SU-DHL-6 (cell line): ENCODE results near the gene TACR1.
"Not testable (repeated sequence)": the region's sequence is repeated elsewhere in the genome, so short reads cannot be mapped to it uniquely, and the experiment has no call there.

ENCODE experiments used
- H2AFZ ChIP-seq: fragments of 200-600 bp; sonication (generic); 2 replicates; pipeline ENCODE4 v1.6.1; 2014; ENCODE audit warnings: low read depth, mild to moderate bottlenecking, moderate library complexity, mixed read lengths, antibody characterized with exemption, low read length; ENCODE audit not compliant: severe bottlenecking
- H3F3A ChIP-seq: fragments of 200-600 bp; shearing (Covaris generic); 2 replicates; pipeline ENCODE4 v1.6.0; 2016; ENCODE audit warnings: antibody characterized with exemption, mild to moderate bottlenecking; ENCODE audit not compliant: insufficient read depth
- H3K27ac ChIP-seq: fragments of 200-600 bp; sonication (generic); 2 replicates; pipeline ENCODE4 v1.5.1; 2016; ENCODE audit warnings: low read depth, mild to moderate bottlenecking, low read length, moderate library complexity, mixed read lengths
- H3K27me3 ChIP-seq: fragments of 200-600 bp; sonication (generic), shearing (Covaris generic); 2 replicates; pipeline ENCODE4 v1.6.0; 2014; ENCODE audit warnings: mild to moderate bottlenecking, low read length
- H3K36me3 ChIP-seq: fragments of 200-600 bp; sonication (generic); 2 replicates; pipeline ENCODE4 v1.6.1; 2014; ENCODE audit warnings: mild to moderate bottlenecking, low read length, mixed read lengths
- H3K4me2 ChIP-seq: fragments of 300-600, 200-600 bp; shearing (Covaris generic), sonication (generic); 2 replicates; pipeline ENCODE4 v1.6.0; 2014; ENCODE audit warnings: low read length, low read depth, mild to moderate bottlenecking; ENCODE audit not compliant: poor library complexity, severe bottlenecking
- H3K4me3 ChIP-seq: fragments of 200-600 bp; sonication (generic); 2 replicates; pipeline ENCODE4 v1.5.1; 2014; ENCODE audit warnings: antibody characterized with exemption, low read length, mild to moderate bottlenecking, mixed read lengths; ENCODE audit not compliant: insufficient read depth, poor library complexity, severe bottlenecking
- H3K79me2 ChIP-seq: fragments of 200-600 bp; sonication (generic); 2 replicates; pipeline ENCODE4 v1.6.1; 2014; ENCODE audit warnings: mild to moderate bottlenecking, low read length, moderate library complexity; ENCODE audit not compliant: insufficient read depth
- H3K9ac ChIP-seq: fragments of 200-600 bp; sonication (generic); 2 replicates; pipeline ENCODE4 v1.7.0; 2014; ENCODE audit warnings: mild to moderate bottlenecking, low read length
- H3K9me2 ChIP-seq: fragments of 200-600 bp; sonication (generic); replicated peaks from 2 replicates; pipeline ENCODE4 v1.6.1; 2014; ENCODE audit warnings: low read length; ENCODE audit not compliant: insufficient read depth
- H3K9me3 ChIP-seq: fragments of 200-600 bp; sonication (generic); 2 replicates; pipeline ENCODE4 v1.6.1; 2014; ENCODE audit warnings: low read length, mixed read lengths; ENCODE audit not compliant: insufficient read depth
- H4K20me1 ChIP-seq: fragments of 200-600 bp; sonication (generic); 2 replicates; pipeline ENCODE4 v1.6.1; 2014; ENCODE audit warnings: low read depth, mild to moderate bottlenecking, antibody characterized with exemption, low read length, moderate library complexity, mixed read lengths
- EZH2phosphoT487 ChIP-seq: fragments of 200-600 bp; sonication (generic), shearing (Covaris generic); conservative IDR thresholded peaks from 2 replicates; pipeline ENCODE4 v1.6.1; 2018; ENCODE audit warnings: mild to moderate bottlenecking, antibody characterized with exemption, low read length, moderate library complexity, mixed read lengths
- TF ChIP-seq, protein P1 (sequence below): fragments of 200-600 bp; sonication (generic); IDR thresholded peaks from one replicate; pipeline ENCODE4 v1.5.1; 2017; ENCODE audit warnings: antibody characterized with exemption, mild to moderate bottlenecking, low read length, moderate library complexity; ENCODE audit not compliant: insufficient read depth, poor library complexity, severe bottlenecking

TACR1 gene

DNA sequence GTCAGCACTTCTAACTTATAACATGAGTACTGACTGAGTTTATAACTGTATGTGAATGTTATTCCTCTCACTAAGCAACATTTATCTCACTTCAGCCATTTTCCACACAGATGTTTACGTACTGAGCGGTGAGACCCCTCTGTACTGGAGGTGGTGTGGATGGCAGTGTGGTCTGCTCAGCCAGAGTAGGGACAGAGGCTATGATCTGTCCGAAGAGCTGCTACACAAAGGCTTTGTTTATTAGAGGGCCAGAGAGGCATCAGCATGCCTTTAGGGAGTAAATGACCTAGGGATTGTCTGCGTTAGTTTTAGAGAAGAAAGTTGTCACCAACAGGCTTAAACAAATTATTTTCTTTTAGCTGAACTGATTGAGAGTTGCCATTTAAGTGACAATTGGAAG, 23.2 kb upstream of the TACR1 start:
- no peak overlapping the region for H3K9ac ChIP-seq
- no peaks in the 10 kb centered on the region for H3K9me3 ChIP-seq
- H3K9me2 ChIP-seq = no peaks in the 10 kb centered on the region
- H2AFZ ChIP-seq = no peak overlapping the region
- no peak overlapping the region for H3K4me3 ChIP-seq
- H4K20me1 ChIP-seq = no peaks in the 10 kb centered on the region
- TF ChIP-seq, protein P1, sequence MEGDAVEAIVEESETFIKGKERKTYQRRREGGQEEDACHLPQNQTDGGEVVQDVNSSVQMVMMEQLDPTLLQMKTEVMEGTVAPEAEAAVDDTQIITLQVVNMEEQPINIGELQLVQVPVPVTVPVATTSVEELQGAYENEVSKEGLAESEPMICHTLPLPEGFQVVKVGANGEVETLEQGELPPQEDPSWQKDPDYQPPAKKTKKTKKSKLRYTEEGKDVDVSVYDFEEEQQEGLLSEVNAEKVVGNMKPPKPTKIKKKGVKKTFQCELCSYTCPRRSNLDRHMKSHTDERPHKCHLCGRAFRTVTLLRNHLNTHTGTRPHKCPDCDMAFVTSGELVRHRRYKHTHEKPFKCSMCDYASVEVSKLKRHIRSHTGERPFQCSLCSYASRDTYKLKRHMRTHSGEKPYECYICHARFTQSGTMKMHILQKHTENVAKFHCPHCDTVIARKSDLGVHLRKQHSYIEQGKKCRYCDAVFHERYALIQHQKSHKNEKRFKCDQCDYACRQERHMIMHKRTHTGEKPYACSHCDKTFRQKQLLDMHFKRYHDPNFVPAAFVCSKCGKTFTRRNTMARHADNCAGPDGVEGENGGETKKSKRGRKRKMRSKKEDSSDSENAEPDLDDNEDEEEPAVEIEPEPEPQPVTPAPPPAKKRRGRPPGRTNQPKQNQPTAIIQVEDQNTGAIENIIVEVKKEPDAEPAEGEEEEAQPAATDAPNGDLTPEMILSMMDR = no peak
- TF ChIP-seq EZH2phosphoT487 = no peak
- no peaks in the 10 kb centered on the region for H3K36me3 ChIP-seq
- no peak overlapping the region for H3K27ac ChIP-seq
- H3K4me2 ChIP-seq = no peak overlapping the region
- no peaks in the 10 kb centered on the region for H3K27me3 ChIP-seq
- H3F3A ChIP-seq = no peaks in the 10 kb centered on the region
- H3K79me2 ChIP-seq = no peaks in the 10 kb centered on the region

DNA sequence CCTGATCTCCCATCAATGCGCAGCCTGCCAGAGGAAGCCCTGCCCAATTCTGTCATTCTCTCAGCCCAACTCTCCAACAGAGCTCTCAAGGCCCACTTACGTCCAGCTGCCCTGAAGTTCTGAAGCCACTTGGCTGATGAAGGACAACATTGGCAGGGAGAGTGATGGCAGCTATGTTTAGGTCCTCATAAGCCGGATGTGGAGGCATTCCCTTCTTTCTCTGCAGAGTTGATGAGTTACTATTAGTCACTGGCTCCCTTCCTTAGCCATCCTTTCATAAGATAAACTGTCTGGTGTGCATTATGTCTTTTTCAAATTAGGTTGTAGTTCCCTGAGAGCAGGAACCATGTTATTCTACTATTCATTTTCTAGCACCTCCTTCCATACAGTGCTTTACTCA, 22.5 kb upstream of the TACR1 start:
- no peak overlapping the region for H2AFZ ChIP-seq
- no peak overlapping the region for H3K27ac ChIP-seq

DNA sequence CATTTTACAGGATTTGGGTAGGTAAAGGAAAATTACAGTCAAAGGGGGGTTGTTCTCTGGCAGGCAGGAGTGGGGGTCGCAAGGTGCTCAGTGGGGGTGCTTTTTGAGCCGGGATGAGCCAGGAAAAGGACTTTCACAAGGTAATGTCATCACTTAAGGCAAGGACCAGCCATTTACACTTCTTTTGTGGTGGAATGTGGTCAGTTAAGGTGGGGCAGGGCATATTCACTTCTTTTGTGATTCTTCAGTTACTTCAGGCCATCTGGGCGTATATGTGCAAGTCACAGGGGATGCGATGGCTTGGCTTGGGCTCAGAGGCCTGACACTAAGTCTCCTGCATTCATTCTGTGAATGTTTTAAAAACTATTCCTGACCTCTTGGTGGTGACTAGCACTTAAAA, 19.9 kb upstream of the TACR1 start:
- not testable (repeated sequence) for H3F3A ChIP-seq, H3K4me3 ChIP-seq, H2AFZ ChIP-seq, H3K27ac ChIP-seq, H3K9me3 ChIP-seq, H3K79me2 ChIP-seq, H3K4me2 ChIP-seq, H3K27me3 ChIP-seq, H3K9ac ChIP-seq, H3K9me2 ChIP-seq, H4K20me1 ChIP-seq, H3K36me3 ChIP-seq

More for the DNA sequence above, 22.5 kb upstream of the TACR1 start:
- Histone ChIP-seq H3K4me3 (no peak overlapping the region), H3K27me3 (no peaks in the 10 kb centered on the region), H3F3A (no peaks in the 10 kb centered on the region), H3K36me3 (no peaks in the 10 kb centered on the region), H4K20me1 (no peaks in the 10 kb centered on the region), H3K9ac (no peak overlapping the region), H3K4me2 (no peak overlapping the region), H3K9me2 (no peaks in the 10 kb centered on the region), H3K9me3 (no peaks in the 10 kb centered on the region), H3K79me2 (no peaks in the 10 kb centered on the region)
- TF ChIP-seq, protein P1 = no peak
- no peak for TF ChIP-seq EZH2phosphoT487

DNA sequence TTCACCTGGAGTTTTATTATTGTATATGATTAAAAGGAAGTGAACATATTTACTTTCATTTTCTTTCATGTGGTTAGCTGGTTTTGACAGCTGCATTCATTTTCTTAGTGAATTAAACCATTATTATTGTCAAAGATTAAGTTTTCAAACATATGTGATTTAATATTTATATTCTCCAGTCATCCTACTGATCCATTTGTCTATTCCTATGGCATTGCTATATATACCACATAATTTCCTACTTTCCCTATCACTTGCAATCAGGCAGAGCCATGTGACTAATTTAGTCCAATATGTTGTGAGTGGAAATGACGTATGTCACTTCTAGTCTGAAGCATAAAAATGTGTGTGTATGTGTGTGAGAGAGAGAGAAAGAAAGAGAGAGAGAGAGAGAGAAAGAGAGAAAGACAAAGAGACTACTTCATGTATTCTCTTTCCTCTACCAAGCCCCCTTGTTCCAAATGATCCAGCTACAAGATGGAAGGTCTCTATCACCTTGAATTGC, 12.0 kb upstream of the TACR1 start:
- Histone ChIP-seq H3K27me3 (no peaks in the 10 kb centered on the region), H4K20me1 (no peaks in the 10 kb centered on the region), H3K79me2 (no peaks in the 10 kb centered on the region), H2AFZ (no peak overlapping the region), H3K36me3 (no peaks in the 10 kb centered on the region), H3K9me2 (no peaks in the 10 kb centered on the region), H3K4me2 (peak overlapping the region; percentile 27), H3K27ac (no peak overlapping the region), H3K9ac (no peak overlapping the region), H3K4me3 (no peak overlapping the region), H3K9me3 (no peaks in the 10 kb centered on the region), H3F3A (no peaks in the 10 kb centered on the region)
- TF ChIP-seq EZH2phosphoT487 = no peak
- TF ChIP-seq, protein P1 = no peak
